K562 (cell line): ENCODE results near the gene CRYBG1. TPM values are rescaled to one million over a fixed set of nuclear protein-coding genes. Genes with fewer than 3 reads are reported as not detected.

ENCODE experiments used
- GATA2 ChIP-seq: sonication (generic); formaldehyde crosslinking; IDR thresholded peaks from 2 replicates; pipeline ENCODE4 v1.4.0; 2020; ENCODE audit warnings: mild to moderate bottlenecking, missing genetic modification reagents
- GATAD2B ChIP-seq: fragments of 450-650 bp; IDR thresholded peaks from 2 replicates; pipeline ENCODE4 v1.6.1; 2017; ENCODE audit warnings: mild to moderate bottlenecking, borderline replicate concordance
- GTF2B ChIP-seq: IDR thresholded peaks from 2 replicates; pipeline ENCODE4 v1.6.1; 2011; ENCODE audit not compliant: insufficient read length; ENCODE audit errors: extremely low read depth
- JUND ChIP-seq, 2 experiments: IDR thresholded peaks; 2 replicates in 1 of 2; 3 replicates in 1 of 2; pipeline ENCODE4 v1.6.1; 2011; ENCODE audit warnings: borderline replicate concordance in 2 of 2, low read depth in 2 of 2, low read length in 2 of 2, improper control_type of control experiment in 1 of 2, missing biosample characterization in 1 of 2, missing genetic modification characterization in 1 of 2, missing genetic modification reagents in 1 of 2
- L3MBTL2 ChIP-seq: fragments of 450-650 bp; IDR thresholded peaks from 2 replicates; pipeline ENCODE4 v1.6.1; 2016; ENCODE audit warnings: mild to moderate bottlenecking, moderate library complexity
- MNT ChIP-seq, 2 experiments: fragments of 450-650 bp; conservative IDR thresholded peaks; 2 replicates each; pipeline ENCODE4 v1.6.1; 2017; ENCODE audit warnings: mild to moderate bottlenecking in 2 of 2, moderate library complexity in 2 of 2
- MYC ChIP-seq, 2 experiments: fragments of 250-450 bp in 1 of 2; sonication (Bioruptor Pico) in 1 of 2; IDR thresholded peaks; 2 replicates each; pipeline versions ENCODE4 v1.5.1 to v1.6.1; 2012 to 2021; ENCODE audit warnings: low read depth in 2 of 2, borderline replicate concordance in 1 of 2, improper control_type of control experiment in 1 of 2, low read length in 1 of 2, mild to moderate bottlenecking in 1 of 2, moderate library complexity in 1 of 2
- NRF1 ChIP-seq, 2 experiments: fragments of 450-650 bp; IDR thresholded peaks in 1 of 2; conservative IDR thresholded peaks in 1 of 2; 2 replicates each; pipeline ENCODE4 v1.6.1; 2014; ENCODE audit warnings: mild to moderate bottlenecking in 2 of 2
- PHTF2 ChIP-seq: fragments of 250-450 bp; sonication (Bioruptor Pico); IDR thresholded peaks from 2 replicates; pipeline ENCODE4 v1.5.0; 2021; ENCODE audit warnings: mild to moderate bottlenecking
- RB1 ChIP-seq: fragments of 450-650 bp; IDR thresholded peaks from 2 replicates; pipeline ENCODE4 v1.6.1; 2017; ENCODE audit warnings: low read depth, mild to moderate bottlenecking
- RNF219 ChIP-seq: fragments of 250-450 bp; sonication (Bioruptor Pico); IDR thresholded peaks from 2 replicates; pipeline ENCODE4 v1.5.0; 2022; ENCODE audit warnings: mild to moderate bottlenecking
- SAFB ChIP-seq: fragments of 200-400 bp; formaldehyde crosslinking; IDR thresholded peaks from 2 replicates; pipeline ENCODE4 v1.6.1; 2017; ENCODE audit warnings: low read depth, low read length, borderline replicate concordance
- TBL1XR1 ChIP-seq, 2 experiments: IDR thresholded peaks; 2 replicates each; pipeline ENCODE4 v1.6.1; 2012; ENCODE audit warnings: improper control_type of control experiment in 2 of 2, low read length in 2 of 2, mild to moderate bottlenecking in 1 of 2
- TCFL5 ChIP-seq: fragments of 250-450 bp; sonication (Bioruptor Pico); conservative IDR thresholded peaks from 2 replicates; pipeline ENCODE4 v1.6.1; 2021; ENCODE audit warnings: mild to moderate bottlenecking, moderate library complexity, matching md5 sums
- TFAP4 ChIP-seq: sonication (generic); formaldehyde crosslinking; IDR thresholded peaks from 2 replicates; pipeline ENCODE4 v1.8.0; 2022; ENCODE audit warnings: missing genetic modification reagents, mild to moderate bottlenecking, moderate library complexity, borderline replicate concordance
- THRA ChIP-seq: fragments of 450-650 bp; IDR thresholded peaks from 2 replicates; pipeline ENCODE4 v1.6.1; 2017; ENCODE audit warnings: mild to moderate bottlenecking, moderate library complexity
- U2AF2 ChIP-seq: fragments of 200-400 bp; formaldehyde crosslinking; optimal IDR thresholded peaks from 2 replicates; pipeline ENCODE3; 2017; ENCODE audit warnings: low read depth, mild to moderate bottlenecking, low read length
- ZNF175 ChIP-seq: fragments of 200-800 bp; sonication (Bioruptor generic); IDR thresholded peaks from 2 replicates; pipeline ENCODE4 v1.6.1; 2016; ENCODE audit warnings: low read depth, mild to moderate bottlenecking, missing genetic modification characterization, missing compliant biosample characterization
- ZNF766 ChIP-seq: fragments of 200-800 bp; sonication (Bioruptor generic); conservative IDR thresholded peaks from 2 replicates; pipeline ENCODE4 v1.6.1; 2016; ENCODE audit warnings: missing genetic modification characterization, missing compliant biosample characterization
- ZNF785 ChIP-seq: fragments of 250-450 bp; sonication (Bioruptor Pico); IDR thresholded peaks from 2 replicates; pipeline ENCODE4 v1.4.0; 2020; ENCODE audit warnings: mild to moderate bottlenecking
- polyA plus RNA-seq, 8 experiments: library from polyadenylated mRNA; depleted of rRNA in 4 of 8; stranded (reverse) in 5 of 8; unstranded in 3 of 8; fragments of >200 nt; fragmentation: Nextera tagmentation in 2 of 8; fragmentation: Illumina TruSeq in 1 of 8; extraction: Ambion mirVana in 2 of 8; extraction: Trizol in 1 of 8; gene quantifications; 2 replicates each; pipeline versions ENCODE4 v1.2.1 to v1.2.3, GENCODE V29; 2011 to 2014; ENCODE audit warnings: inconsistent platforms in 1 of 8, missing spikeins in 1 of 8
- total RNA-seq, 7 experiments: library from RNA; depleted of rRNA in 6 of 7; stranded (reverse); fragments of >200 nt in 6 of 7; fragmentation: Illumina TruSeq in 2 of 7; extraction: Trizol in 2 of 7; gene quantifications; 2 replicates each; pipeline versions ENCODE4 v1.2.1 to v1.2.3, GENCODE V29; 2011 to 2021; ENCODE audit warnings: low replicate concordance in 1 of 7

The CRYBG1 gene
- total and polyA plus RNA-seq, 9 of the 15 experiments (the other 6 are each of a cell fraction or from before 2014, with no cell fraction given): 0.07 to 0.47 (median 0.11) TPM

- TF ChIP-seq RNF219 (CRISPR knock-in tag): no peak
- TF ChIP-seq THRA: no peak
- peak; percentile 38 to 62; a peak in 2 of 4 replicates for TF ChIP-seq MNT (conservative IDR thresholded peaks at IDR 0.05)
- peak; percentile 80 for TF ChIP-seq ZNF766 (CRISPR knock-in tag)
- TF ChIP-seq ZNF785 (CRISPR knock-in tag): no peak
- no peak for TF ChIP-seq L3MBTL2
- TF ChIP-seq U2AF2: no peak
- peak; percentile 82 to 97; a peak in 2 of 4 replicates for TF ChIP-seq TBL1XR1 (IDR thresholded peaks at IDR 0.05; ENCODE audit: low read length in 2 of 2)
- no peak for TF ChIP-seq GTF2B
- peak; percentile 36; the same call in 1 of the 2 replicates for TF ChIP-seq MYC (IDR thresholded peaks at IDR 0.05; ENCODE audit: low read depth, low read length)
- TF ChIP-seq MYC (CRISPR knock-in tag; IDR thresholded peaks at IDR 0.05; ENCODE audit: borderline replicate concordance, low read depth): no peak
- peak; percentile 83 for TF ChIP-seq JUND (IDR thresholded peaks at IDR 0.05; ENCODE audit: borderline replicate concordance, low read depth, low read length)
- TF ChIP-seq JUND (tag; IDR thresholded peaks at IDR 0.05; ENCODE audit: borderline replicate concordance, low read depth, low read length): peak; percentile 78; the same call in 1 of the 3 replicates
- 0 out of 4 replicates have a peak, but pooled peaks of 1 of the 2 experiments have one; percentile 12 for TF ChIP-seq NRF1 (conservative IDR thresholded peaks at IDR 0.05 in 1 of 2, IDR thresholded peaks at IDR 0.05 in 1 of 2)
- TF ChIP-seq SAFB: no peak
- TF ChIP-seq PHTF2: no peak
- TF ChIP-seq GATAD2B: peak; percentile 12; the same call in 1 of the 2 replicates
- TF ChIP-seq TCFL5 (CRISPR knock-in tag): no peak
- no peak for TF ChIP-seq RB1
- TF ChIP-seq TFAP4 (CRISPR knock-in tag): no peak
- peak; percentile 93 for TF ChIP-seq GATA2
- TF ChIP-seq ZNF175 (CRISPR knock-in tag): no peak
Measured at GRCh38 chr6:106520711-106521401, 160.3 kb downstream of the CRYBG1 start (continued).
